HG03108 (cell line): ENCODE measurements around the gene CLK2.

Experiments used
- ATAC-seq: cut with Tn5 transposase; IDR thresholded peaks from one replicate; pipeline ENCODE4 v1.9.1; 2021; ENCODE audit warnings: moderate library complexity; ENCODE audit not compliant: unreplicated experiment

CLK2 gene

DNA sequence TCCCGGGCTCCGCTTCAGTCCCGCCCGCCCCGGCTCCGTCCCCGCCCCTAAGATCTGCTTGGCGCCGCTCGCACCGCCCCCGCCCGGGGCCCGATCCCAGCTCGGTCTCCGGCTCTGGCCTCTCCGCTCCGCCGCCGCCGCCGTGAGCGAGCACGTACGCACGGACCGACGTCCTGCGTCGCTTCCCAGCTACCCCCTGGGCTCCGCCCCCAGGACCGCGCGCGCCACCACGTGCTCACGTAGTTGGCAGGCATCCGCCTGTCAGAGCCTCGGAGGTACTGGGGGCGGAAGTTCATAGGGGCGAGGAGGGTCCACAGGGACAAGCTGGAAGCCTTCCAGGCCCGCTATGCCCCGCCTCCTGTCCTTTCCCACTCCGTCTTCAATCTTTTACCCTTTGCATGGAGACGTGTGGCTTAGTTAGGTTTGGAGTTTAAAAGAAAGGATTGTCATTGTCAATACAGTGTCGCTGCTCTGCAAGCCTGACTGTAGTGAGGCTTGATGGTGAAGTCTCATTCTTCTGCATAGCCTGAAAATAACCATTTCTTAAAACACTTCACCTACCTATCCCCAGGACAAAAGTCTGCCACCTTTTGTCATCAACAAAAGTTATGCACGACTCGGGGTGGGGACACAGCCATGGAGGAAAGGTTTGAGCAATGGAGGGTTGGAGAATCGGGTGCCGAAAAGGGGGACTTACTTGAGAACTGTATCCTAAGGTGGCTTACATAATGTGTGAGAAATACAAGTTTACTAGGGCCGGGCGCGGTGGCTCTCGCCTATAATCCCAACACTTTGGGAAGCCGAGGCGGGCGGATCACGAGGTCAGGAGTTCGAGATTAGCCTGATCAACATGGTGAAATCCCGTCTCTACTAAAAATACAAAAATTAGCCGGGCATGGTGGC is at the start of gene CLK2:
Gene CLK2, minus strand, starts transcription at position 162 of the 903 bp plus-strand sequence. CDS start 2,527 bp downstream, outside the sequence.
- peak; percentile 77 for ATAC-seq

DNA sequence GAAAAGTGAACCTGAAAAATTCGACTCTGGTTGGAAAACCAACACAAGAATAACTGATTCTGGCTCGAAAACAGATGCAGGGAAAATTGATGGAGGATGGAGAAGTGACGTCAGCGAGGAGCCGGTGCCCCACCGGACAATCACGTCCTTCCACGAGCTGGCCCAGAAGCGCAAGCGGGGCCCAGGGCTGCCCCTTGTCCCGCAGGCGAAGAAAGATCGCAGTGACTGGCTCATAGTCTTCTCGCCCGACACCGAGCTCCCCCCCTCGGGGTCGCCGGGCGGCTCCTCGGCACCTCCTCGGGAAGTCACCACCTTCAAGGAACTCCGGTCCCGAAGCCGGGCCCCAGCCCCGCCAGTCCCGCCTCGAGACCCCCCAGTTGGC is 49.3 kb upstream of the CLK2 start:
- no peak for ATAC-seq

DNA sequence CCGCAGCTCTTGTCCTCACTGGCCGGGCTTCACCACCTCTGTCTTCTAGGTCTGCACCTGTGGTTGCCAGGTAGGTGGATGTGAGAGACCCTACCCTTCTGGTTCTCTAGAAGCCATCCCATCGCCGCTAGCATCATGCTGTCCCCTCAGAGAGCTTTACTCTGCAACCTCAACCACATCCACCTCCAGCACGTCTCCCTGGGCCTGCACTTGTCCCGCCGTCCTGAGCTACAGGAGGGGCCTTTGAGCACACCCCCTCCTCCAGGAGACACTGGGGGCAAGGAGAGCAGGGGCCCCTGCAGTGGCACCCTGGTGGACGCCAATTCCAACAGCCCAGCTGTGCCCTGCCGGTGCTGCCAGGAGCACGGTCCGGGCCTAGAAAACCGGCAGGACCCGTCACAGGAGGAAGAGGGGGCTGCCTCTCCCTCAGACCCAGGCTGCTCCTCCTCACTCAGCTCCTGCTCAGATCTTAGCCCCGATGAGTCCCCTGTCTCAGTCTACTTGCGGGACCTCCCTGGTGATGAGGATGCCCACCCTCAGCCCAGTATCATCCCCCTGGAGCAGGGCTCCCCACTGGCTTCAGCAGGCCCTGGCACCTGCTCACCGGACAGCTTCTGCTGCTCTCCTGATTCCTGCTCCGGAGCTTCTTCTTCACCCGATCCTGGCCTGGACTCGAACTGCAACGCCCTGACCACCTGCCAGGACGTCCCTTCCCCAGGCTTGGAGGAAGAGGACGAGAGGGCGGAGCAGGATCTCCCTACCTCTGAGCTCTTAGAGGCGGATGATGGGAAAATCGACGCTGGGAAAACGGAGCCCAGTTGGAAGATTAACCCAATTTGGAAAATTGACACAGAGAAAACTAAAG is 48.6 kb upstream of the CLK2 start:
- no peak for ATAC-seq

DNA sequence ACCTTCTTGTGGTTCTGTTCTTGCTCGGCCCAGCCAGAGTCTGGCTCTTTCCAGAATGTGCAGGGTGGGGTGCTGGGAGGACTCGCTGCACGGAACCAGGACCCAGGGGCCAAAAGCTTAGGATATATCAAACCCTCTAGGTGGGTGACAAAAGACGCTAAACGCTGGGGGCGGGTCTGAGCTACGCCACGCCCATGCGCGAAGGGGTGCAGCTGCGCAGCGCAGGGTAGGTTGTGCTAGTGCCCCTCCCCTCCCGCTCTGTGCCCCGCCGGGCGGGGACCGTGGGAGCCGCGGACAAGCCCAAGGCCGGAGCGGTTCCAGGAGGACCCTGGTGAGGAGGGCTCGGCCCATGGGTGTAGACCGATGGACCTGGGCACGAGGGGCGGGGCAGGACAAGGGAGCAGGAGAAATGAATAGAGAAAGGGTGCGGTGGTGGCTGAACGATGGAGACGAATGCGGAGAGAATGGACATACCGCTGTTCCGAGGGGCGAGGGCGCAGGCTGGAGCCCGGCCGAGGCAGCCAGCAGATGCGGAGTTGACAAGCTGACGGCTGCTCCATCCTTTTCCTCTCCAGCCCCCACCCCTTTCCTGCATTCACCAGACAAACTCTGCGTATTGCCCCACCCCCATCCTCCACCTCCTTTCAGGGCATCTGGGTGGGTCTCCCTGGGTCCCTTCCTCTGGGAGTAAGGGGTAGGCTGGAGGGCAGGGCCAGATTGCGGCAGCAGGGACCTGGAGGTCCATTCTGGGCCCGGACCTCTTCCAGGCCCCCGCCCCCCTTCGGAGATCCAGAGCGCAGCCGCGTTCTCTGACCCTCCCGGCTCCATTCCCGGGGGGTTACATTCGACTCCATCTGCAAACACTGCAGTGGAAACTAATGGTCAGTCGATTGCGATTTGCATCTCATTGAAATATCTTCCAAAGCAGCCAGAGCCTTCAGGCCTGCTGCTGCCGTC is 47.6 kb upstream of the CLK2 start, which contains the start of gene RUSC1:
Gene RUSC1, plus strand, starts transcription at position 234 of the 957 bp plus-strand sequence. CDS start 880 bp downstream, outside the sequence.
- no peak for ATAC-seq

DNA sequence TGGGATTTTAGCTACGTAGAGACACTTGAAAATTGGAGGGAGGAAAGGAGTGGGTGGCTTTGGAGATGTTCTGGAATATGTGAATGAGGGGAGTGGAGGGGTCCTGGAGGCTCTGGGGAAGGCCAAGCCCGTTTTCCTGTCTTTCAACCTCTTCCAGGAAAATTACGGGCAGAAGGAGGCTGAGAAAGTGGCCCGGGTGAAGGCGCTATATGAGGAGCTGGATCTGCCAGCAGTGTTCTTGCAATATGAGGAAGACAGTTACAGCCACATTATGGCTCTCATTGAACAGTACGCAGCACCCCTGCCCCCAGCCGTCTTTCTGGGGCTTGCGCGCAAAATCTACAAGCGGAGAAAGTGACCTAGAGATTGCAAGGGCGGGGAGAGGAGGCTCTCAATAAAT is 46.9 kb upstream of the CLK2 start:
- no peak for ATAC-seq

DNA sequence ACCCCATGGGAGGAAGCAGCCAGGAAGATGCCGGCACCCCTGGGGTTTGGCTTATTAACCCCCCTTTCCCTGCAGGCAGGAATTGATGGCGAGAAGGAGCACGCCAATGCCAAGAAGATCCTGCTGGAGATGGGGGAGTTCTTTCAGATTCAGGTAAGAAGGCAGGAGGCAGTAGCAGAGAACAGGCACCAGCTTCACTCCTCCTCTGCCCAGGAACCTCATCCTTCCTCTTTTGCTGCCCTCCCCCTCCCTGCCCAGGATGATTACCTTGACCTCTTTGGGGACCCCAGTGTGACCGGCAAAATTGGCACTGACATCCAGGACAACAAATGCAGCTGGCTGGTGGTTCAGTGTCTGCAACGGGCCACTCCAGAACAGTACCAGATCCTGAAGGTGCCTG is 46.2 kb upstream of the CLK2 start:
- no peak for ATAC-seq

DNA sequence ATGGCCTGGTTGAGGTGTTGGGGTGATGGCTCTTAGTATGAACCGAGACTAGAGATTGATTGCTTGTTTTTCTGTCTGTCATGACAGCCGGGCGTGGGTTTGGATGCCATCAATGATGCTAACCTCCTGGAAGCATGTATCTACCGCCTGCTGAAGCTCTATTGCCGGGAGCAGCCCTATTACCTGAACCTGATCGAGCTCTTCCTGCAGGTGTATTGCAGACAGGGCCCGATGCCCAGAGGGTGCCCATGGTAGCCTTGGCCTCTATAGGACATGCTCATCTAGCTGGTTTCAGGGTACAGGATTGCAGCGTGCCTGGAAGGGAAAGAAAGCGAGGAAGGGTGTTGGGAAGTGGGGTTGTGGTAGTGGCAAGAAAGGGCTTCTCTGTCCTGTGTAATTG is 44.8 kb upstream of the CLK2 start:
- ATAC-seq = no peak

DNA sequence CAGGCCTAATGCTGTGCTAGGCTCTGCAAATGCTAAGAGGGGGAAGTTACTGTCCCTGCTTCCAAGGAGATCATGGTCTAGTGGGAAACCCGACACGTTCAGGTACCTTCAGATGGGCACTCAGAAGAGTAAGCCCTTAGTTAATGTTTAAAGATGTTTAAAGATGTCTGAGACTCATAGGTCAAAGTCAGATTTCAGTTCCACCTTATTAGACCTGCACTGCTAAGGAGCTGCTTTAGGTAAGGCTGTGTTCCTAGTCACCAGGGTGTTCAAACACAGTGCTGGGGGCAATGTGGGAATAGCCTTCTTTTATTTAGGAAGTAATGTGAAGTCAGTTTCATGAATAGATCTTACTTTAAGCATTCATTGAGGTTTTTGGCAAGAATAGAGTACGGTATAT is 43.6 kb upstream of the CLK2 start:
- no peak for ATAC-seq

DNA sequence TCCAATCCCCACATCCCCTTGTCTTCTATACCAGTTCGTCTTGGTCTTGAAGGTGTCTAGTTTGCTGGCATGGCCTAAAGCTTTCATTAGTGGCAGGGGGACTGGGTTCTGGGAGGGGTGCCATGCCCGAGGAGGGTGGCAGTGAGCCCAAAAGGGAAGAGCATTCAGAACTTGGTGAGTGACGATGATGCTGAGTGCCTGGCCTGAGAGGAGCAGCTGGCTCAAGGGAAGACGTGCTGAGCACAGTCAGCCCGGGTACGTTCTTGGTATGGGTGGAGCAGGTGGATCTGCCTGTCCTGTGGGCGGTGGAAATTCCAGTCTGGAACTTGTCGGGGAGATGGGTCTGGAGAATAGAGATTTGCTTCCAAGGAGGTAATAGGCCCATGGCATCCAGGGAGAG is 40.0 kb upstream of the CLK2 start:
- ATAC-seq = no peak

DNA sequence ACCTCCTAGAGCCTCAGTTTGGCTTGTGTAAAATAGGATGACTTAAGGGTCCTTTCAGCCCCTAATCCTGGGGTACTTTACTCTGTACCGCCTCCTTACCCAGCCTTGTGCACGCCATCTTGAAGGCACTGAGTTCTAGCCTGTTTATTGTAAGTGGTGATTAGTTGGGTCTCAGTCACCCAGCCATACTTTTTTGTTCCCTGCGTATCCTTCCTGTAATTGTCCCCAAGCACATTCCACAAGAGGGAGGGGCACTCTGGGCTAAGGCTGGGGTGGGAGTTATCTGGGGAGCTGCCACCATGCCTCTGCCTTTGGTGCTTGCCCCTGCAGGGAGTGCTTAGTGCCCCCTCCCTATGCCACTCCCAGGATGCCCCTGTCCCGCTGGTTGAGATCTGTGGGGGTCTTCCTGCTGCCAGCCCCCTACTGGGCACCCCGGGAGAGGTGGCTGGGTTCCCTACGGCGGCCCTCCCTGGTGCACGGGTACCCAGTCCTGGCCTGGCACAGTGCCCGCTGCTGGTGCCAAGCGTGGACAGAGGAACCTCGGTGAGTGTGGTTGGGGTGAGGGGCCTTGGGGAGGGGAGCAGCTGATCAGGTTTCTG is 36.2 kb upstream of the CLK2 start:
- no peak for ATAC-seq

DNA sequence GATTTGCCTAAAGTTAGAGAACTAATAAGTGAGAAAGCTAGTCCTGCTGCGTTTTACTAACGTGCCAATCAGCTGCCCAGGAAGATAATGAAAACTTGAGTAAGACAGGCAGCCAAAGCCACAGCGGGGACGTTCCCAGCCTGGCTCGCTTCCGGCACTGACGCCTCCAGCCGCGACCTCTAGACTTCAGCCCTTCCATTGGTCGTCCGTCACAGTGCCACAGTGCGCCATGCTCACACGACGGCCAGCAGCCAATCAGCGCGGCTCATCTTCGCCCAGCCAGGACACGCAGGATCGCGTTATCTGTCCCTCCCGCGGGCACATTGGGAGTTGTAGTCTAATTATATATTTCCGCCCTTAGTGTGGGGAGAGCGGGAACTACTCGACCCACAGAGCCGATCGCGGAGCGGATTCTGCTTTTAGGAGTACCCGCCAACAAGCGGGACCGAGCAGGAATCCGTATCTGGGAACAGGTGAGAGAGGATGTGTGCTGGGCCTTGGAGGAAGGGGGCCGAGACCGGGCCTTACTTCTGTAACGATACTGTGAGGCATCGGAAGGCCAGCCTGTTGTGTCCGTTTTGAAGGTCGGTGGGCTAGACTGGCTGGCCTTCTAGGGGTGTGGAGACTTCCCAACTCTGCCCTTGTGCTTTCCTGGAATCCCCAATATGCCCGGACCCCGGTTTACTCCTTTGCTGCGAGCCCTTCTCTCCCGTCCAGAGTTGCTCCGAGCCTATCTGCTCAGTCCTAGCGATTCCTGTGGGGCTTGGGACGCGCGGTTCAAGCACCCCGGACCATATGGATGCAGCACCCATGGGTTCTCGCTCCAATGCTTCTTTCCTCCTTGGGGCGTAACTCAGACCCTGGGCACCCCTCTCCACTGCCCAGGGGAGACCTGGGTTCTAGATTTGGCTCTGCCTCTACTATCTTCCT is 35.5 kb upstream of the CLK2 start, which contains the start of gene FDPS:
Gene FDPS, plus strand, starts transcription at position 374 of the 930 bp plus-strand sequence. CDS start 924 bp downstream, outside the sequence.
- peak; percentile 94 for ATAC-seq

DNA sequence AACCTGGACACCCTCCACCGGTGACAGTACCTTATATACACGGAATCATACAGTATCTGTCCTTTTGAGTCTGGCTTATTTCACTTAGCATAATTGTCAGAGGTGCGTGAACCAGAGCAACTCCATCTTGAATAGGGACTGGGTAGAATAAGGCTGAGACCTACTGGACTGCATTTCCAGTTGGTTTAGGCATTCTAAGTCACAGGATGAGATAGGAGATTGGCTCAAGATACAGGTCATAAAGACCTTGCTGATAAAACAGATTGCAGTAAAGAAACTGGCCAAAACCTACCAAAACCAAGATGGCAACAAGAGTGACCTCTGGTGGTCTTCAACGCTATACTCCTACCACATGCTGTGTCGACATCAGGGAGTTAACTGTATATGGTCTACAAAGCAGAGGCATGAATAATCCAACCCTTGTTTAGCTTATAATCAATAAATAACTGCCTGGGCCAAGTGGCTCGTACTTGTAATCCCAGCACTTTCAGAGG is 34.0 kb upstream of the CLK2 start:
- ATAC-seq = no peak

DNA sequence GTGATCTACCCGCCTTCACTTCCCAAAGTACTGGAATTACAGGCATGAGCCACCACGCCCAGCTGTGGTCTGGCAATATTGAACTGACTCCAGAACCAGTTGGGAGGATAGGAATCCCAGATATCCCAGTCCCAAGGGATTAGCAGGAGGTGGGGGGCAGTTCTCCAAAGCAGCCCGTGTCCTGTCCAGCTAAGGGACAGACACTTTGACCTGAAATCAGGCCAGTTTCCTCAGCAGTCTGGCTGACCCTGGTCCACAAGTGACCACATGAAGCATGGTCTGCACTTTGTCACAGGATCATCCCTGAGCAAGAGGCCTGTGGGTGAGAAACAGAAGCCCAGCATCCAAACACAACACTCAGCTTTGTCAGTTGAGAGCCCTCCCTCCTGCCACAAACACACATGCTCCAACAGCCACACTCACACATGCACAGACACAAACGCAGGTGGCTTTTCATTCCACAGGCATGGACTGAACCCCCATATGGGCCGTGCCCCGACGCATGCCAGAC is 32.6 kb upstream of the CLK2 start:
- no peak for ATAC-seq

DNA sequence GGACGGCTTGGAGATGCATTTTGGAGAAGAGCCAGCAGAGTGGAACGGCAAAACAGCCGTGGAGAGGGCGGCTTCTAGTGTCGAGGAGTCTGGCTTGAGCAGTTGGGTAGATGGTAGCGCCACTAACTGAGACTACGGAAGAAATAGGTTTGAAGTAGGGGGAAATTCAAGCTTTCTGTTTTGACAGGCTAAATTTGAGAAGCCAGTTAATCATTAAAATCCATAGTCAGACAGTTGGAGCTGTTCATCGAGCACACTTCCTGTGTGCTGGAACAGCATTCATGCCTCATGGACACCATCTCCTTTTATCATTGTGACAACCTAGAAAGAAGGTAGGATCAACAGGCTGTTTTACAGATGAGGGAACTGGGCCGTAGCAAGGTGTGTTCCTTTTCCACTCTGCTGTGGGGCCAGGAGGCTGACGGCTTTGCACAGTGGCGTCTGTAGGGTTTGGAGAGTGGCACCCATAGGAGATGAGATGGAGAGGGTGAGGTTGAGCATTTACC is 31.3 kb upstream of the CLK2 start:
- ATAC-seq = no peak

DNA sequence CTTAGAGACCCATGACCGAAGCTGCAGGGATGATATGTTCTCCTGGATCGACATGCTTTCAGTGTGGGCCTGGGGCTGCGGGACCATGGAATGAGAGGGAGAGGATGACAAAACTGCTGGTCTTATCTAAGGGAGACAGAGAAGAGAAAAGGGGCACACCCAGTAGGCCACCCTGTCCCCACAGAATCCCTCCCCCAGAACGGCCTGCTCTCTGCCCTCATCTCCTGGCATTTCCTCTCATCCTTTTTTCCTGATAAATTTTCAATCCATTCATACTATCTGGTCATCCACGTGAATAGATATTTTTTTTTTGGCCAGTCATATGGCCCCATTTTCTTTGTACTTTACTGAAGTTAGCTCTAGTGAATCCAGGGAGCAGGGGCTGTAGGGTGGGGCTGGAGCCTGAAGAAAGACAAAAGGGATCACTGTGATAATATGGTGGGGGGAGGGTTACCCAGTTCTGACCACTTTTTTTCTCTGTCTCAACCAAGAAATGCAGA is 28.1 kb upstream of the CLK2 start, which contains the start of gene PKLR:
Gene PKLR, minus strand, starts transcription at position 97 of the 500 bp plus-strand sequence. Its CDS starts 43 bp downstream, at position 54.
- ATAC-seq = no peak

DNA sequence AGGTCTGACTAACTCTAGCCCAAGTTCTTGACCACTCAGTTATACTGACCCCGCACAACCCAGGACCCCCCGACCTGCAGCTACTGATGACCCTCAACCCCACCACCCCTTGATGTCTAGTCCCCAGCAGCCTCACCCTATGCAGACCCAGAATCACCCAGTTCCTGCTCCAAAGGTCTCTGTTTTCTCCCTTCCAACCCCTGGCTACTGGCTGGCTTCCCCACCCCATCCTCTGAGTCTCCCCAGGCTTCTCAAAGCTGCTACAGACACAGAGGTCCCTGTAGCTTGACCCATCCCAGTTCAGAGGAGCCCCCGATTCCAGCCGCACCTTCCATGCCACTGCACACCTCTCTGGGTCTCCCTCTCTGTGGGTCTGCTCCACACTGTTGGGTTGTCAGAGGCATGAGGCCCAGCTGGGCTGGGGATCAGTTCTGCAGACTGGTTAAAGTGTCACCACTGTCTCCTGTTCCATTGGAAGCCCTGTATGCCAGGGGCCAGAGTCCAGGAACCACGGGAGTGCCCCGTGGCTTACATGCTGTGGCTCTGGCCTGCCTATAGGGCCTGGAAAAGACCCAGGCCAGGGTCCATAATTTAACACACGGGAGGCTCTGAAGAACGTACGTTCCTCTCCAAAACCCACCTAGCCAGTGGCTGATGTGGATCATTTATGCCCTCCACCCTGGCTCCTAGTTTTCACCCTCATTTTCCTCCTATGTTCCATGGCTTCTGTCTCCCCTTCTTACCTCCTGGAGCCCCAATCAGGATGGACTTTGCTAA is 27.4 kb upstream of the CLK2 start:
- ATAC-seq = no peak

DNA sequence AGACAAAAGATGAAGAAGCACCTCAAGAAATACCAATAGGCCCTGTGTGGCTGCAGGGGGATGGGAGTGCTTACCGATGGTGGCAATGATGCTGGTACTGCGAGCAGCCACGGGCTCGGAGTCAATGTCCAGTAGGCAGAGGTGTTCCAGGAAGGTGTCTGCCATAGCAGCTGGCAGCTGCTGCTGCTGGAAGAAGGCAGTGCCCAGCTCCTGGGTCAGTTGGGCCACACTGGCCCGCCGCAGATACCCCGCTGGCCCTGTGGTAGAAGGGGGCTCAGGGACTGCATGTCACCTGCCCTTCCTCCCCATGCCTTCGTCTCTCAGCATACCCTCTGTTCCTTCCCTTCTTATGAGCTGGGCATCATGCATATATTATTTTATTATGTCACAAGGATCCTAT is 26.7 kb upstream of the CLK2 start:
- ATAC-seq = no peak
